NCI-H2029 (cell line): ENCODE results near the gene TNFAIP3.

Experiments used
- DNase-seq: peaks from one replicate; lab custom pipeline; 2025; lab: John Stamatoyannopoulos, UW

Gene TNFAIP3

GRCh38 chr6:137864812-137865508 lies 2.1 kb upstream of the TNFAIP3 start:
- no peak for DNase-seq

GRCh38 chr6:137866200-137866913 lies 702 bp upstream of the TNFAIP3 start:
- DNase-seq: no peak

GRCh38 chr6:137867685-137868509 lies 838 bp downstream of the TNFAIP3 start:
- no peak for DNase-seq

GRCh38 chr6:137868721-137869548 lies 1.9 kb downstream of the TNFAIP3 start:
- DNase-seq: no peak

DNA sequence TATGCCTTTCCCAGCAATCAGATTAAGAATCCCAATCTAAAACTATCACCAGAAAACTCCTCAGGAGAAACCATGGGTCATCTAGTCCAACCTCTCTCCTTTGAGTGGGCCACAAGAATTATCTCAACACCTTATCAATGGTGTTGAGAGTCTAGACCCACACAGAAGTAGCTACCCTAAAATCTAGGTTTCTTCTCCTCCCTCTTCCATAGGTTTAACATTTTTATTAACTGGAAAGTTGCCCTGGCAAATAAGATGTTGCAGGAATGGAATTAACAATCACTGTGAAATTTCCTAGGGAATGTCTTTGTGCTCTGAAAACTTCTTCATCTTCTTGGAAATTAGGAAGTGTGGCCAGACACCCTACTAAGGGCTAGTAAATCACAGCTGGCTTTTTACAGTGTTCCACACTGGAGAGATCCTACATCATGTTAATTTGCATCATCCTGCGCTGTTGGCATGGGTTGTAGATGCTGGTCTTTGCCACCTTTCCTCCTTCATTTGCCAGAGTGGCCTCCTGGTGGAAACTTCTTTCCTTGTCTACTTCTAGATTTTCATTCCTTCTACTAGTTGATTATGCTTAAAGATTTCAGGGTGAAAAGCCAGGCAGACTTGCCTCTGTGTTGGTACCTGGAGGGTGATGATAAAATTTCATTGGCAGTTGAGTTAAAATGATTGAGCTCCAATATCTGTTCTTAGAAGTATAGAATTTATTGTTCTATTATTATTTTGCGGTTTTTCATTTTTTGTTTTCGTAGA lies 2.7 kb downstream of the TNFAIP3 start:
- DNase-seq: no peak

- DNase-seq: no peak
Observed at GRCh38 chr6:137870308-137870644, 3.2 kb downstream of the TNFAIP3 start.

DNA sequence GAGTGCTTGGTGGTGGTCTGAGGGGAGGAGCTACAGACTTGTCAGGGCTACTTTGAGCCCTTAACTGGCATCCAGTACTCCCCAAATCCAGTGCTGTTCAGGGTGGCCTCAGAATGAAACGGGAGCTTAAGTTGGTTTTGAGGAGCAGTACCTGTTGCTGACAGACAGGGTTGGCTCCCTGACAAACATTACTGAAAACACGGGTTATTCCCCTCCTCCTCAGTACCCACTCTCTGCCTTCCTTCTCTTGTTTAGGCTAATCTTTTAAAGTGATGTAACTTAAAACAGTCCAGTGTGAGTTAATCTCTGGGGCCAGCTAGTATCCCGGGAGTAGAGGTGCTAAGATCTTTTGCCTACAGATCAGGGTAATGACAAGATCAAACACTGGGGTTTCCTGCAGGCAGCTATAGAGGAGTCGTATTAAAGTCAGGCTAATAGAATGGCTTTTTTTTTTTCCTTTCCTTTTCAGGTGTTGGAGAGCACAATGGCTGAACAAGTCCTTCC lies 3.7 kb downstream of the TNFAIP3 start:
- DNase-seq: no peak

- DNase-seq: no peak
Observed at GRCh38 chr6:137871291-137871690, 4.2 kb downstream of the TNFAIP3 start.

- no peak for DNase-seq
Observed at GRCh38 chr6:137871831-137872454, 4.9 kb downstream of the TNFAIP3 start.

GRCh38 chr6:137872581-137873115 lies 5.6 kb downstream of the TNFAIP3 start:
- DNase-seq: no peak

GRCh38 chr6:137873273-137873762 lies 6.3 kb downstream of the TNFAIP3 start:
- no peak for DNase-seq

DNA sequence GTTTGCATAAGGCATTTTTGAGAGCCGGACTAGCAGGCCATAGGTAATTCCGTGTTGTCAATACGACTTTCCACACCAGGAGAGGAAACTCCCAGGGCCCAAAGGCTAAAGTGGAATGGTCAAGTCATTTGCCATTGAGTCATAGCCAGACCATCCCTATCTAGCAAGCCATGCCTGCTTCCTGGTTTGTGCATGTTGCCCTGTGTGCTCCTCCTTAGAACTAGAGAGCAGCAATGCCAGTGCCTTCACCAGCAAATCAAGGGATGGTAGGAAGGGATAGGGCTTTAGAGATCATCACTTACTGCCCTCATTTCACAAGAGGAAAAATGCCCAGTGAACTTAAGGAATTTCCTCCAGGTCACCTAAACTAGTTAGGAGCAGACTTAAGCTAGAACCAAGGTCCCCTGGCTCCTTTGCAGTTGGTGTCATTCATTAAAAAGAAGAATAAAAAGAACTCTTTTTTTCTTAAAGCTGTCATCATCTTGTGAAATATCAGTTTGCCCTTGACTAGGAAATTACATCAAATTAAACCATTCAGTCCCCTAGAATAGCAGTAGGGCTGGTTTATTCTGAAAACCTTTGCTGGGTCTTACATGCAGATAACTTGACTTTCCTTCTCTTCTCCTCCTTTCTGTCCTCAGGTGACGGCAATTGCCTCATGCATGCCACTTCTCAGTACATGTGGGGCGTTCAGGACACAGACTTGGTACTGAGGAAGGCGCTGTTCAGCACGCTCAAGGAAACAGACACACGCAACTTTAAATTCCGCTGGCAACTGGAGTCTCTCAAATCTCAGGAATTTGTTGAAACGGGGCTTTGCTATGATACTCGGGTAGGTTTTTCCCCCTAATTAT lies 7.4 kb downstream of the TNFAIP3 start:
- no peak for DNase-seq

DNA sequence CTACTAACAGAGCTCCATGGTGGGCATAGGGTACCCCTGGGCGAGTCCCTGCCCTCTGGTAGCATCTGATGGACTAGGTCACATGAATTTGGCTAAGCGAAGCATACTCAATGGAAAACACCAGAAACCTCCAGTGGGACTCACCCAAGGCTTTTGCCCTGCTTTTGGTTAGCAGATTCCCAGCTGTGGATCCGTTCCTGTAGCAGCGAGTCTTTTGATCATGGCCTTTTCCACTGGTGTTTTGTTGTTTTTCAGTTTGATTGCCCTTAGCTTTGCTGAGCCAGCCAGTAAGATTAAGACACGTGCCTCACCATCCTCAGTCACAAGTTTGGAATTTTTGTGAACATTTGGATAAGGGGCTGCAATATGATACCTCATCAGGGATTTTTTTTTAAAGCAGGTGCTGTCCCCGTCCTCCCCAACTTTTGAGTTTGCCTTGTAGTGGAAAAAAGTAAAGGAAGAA lies 8.0 kb downstream of the TNFAIP3 start:
- DNase-seq: no peak

DNA sequence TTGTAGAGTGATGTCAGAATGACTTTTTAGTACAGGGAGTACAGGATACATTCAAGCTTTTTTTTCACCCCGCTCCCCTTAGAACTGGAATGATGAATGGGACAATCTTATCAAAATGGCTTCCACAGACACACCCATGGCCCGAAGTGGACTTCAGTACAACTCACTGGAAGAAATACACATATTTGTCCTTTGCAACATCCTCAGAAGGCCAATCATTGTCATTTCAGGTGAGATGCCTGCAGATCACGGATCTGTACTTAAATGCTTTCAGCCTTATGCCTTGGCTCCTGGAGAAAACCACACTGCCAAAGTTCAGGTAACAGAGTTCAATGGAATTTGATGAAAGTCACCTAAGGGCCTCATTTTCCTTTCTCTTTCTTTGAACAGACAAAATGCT lies 8.5 kb downstream of the TNFAIP3 start:
- DNase-seq: no peak

- no peak for DNase-seq
Observed at GRCh38 chr6:137876547-137876946, 9.5 kb downstream of the TNFAIP3 start.

GRCh38 chr6:137877113-137877512 lies 10.1 kb downstream of the TNFAIP3 start:
- DNase-seq: no peak

DNA sequence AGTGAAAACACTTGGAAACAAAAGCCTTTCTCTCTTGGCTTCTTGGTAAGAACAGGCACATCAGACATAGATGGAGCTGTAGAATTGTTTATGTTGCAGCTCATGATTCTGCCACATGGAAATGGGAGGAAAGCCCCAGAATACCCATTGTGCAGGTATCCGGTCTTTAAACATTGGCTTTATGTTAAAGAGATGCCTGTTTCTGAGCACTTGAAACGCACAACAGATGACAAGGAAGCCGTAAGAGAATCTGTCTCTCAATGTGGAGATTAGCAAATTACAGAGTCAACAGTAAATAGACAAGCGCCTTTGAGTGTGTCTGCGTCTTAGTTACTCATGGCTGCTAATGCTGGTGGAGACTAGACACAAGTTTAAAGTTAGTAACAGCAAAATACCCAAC lies 10.5 kb downstream of the TNFAIP3 start:
- no peak for DNase-seq

DNA sequence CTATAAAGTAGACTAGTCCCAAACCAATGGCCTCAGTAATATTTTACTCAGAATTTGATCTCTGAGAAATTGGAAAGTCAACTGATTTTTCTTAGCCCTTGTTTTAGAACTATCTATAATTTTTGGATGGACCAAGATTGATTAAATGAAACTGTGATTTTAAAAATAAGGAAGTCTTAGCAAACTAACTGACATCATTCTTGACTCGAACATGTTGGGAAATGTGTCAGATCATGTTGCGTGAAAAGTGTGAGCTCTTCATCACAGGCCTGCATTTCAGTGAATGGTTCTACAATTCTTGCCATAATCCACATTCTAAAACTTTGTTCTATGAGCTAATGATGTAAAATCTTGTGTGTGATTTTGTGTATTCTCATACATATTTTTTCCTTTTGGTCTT lies 11.0 kb downstream of the TNFAIP3 start:
- no peak for DNase-seq
